Activated T-cell treated with anti-CD3 and anti-CD28 coated beads, Interleukin-2, amount 50 U/mL, for 4 hours (primary cell): ENCODE data around the gene ABHD15. TPM values are rescaled to one million over a fixed set of nuclear protein-coding genes. Genes with fewer than 3 reads are reported as not detected.
A peak's percentile ranks its signal among the peaks of the same experiment; 100 is the strongest.

ENCODE experiments used
- ATAC-seq, 2 donors: fragments of 200-7000 bp; cut with Tn5 transposase; one replicate each; pipeline ENCODE4 v1.10.0; 2021
- DNase-seq: peaks from one replicate; pipeline ENCODE4 v3.0.0-alpha.2; 2020
- H3K27me3 Mint-ChIP-seq: one replicate; pipeline ENCODE4 v1.8.0; 2021; ENCODE audit warnings: low read depth, mixed read lengths
- H3K36me3 Mint-ChIP-seq: one replicate; pipeline ENCODE4 v1.8.0; 2022; ENCODE audit warnings: mixed read lengths; ENCODE audit not compliant: insufficient read depth
- H3K4me1 Mint-ChIP-seq: one replicate; pipeline ENCODE4 v1.8.0; 2021; ENCODE audit warnings: low read depth, mixed read lengths
- H3K4me3 Mint-ChIP-seq: one replicate; pipeline ENCODE4 v1.8.0; 2021; ENCODE audit warnings: mild to moderate bottlenecking, moderate library complexity, mixed read lengths
- H3K9me3 Mint-ChIP-seq: one replicate; pipeline ENCODE4 v1.8.0; 2021; ENCODE audit warnings: mixed read lengths
- total RNA-seq, 3 donors: library from RNA; stranded (reverse); gene quantifications; one replicate each; pipeline ENCODE4 v1.2.1, GENCODE V29; 2021

Gene ABHD15
- total RNA-seq, 3 donors from 2014 or later: 7.6 to 10.6 (median 9.9) TPM

DNA sequence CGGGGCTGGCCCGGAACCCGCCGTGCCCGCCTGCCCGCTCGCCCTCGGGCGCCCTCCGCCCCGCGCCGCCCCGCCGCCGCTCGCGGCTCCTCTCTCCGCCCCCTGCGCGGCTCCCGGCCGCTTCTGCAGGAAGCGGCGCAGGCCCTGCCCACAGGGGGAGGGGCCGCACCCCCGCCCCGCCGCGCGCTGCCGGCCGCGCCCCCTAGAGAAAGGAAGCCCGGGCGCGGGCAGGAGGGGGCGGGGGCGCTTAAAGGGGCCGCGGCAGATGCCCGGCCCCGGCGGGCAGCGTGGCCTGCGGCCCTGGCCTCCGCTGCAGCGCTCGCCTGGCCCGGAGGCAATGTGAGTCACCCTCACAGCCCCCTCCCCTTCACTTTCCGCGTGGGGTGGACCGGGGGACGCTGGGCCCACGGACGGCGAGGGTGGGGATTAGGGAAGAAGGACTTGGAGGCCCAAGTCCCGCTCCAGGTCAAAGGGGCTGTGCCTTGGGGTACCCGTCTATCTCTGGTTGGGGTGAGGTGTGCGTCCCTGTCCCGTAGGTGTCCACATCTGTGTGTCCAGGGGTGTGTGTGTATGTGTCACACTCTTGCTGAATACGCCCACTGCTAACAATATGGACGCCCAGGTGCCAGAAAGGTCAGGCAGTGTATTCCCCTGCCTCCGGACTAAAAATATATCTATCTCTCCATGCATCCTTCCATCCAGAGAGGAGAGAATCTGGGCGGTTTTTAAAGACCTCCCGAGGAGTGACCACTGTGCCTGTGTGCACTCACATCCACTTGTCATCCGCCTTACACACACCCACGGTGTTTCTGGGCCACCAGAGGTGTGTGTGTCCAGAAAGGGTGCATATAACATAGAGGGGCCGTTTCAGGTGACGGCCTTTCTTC, 22.9 kb upstream of the ABHD15 start, which contains the start of gene GIT1:
Gene GIT1, minus strand, starts transcription at position 125 of the 887 bp plus-strand sequence. CDS start 270 bp downstream, outside the sequence.
- ATAC-seq: peak; percentile 80 to 81
- peaks cover 61% of the 10 kb centered on the region for H3K4me1 Mint-ChIP-seq
- no peaks in the 10 kb centered on the region for H3K9me3 Mint-ChIP-seq
- no peaks in the 10 kb centered on the region for H3K27me3 Mint-ChIP-seq
- peak; percentile 80 for DNase-seq
- H3K36me3 Mint-ChIP-seq: no peaks in the 10 kb centered on the region
- peak within 1 kb of the TSS; percentile 95 for H3K4me3 Mint-ChIP-seq

DNA sequence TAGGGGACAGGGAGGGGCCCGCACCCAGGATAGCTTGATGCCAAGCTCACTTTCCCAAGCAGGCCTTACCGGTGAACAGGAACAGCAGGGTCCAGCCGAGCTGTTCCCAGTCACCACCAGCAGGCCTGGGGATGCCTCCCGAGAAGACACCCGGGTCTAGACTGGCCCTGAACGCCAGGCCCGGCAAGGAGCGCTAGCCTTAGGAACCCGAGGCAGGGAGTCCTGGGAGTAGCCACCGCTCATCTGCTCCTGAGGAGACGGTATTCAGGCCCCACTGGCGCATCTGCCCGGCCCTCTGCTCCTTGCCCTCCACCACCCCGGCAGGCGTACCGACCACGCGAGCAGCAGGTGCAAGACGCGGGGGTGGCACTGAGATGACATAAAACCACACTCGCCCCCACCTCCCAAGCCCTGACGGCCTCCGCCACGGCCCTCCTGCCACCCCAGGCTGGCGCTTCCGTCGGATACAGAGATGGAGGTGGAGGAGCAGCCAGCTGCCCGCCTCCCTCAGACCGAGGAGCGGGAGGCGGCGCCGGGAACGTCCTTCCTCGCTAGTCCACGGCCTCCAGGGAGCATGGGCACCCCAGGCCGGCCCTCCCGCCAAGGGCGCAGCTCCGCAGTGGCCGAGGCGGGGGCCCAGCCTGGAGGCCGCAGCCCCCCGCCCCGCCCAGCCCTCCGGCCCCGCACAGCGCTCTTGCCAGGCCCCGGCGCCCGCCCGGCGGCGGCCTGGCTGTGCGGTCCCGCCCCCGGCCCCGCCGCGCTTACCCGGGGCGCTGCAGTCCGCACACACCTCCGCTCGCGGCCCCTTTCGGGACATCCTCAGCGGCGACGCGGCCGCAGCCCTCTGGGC, 21.9 kb upstream of the ABHD15 start:
- Mint-ChIP-seq H3K36me3 (no peaks in the 10 kb centered on the region), H3K27me3 (no peaks in the 10 kb centered on the region)
- peak; percentile 66 for DNase-seq

DNA sequence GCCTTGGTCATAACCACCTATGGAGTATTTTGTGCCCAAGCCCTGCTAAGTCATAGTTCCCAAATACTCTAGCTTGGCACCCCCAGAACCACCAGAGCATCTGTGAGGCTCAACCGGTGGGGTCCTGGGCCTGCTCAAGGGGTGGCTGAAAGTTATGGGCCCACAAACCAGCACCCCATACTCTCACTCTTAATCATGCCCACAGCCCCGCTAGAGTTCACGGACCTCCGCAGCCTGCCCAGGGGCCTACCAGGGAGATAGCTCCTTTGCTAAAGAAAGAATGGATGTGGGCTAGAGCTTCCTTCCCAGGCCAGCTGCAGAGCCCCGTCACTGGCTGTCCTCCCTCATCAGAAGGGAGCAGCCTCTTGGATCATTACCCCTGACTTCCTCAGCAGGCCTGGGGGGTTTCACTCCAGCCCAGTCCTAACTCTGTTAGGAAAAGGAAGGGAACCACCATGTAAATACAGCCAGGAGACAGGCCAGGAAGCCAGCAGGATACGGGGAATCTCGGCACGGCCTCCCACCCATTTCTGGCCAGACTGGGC, 21.3 kb upstream of the ABHD15 start:
- Mint-ChIP-seq H3K4me1 (peaks cover 62% of the 10 kb centered on the region), H3K9me3 (no peaks in the 10 kb centered on the region), H3K36me3 (no peaks in the 10 kb centered on the region), H3K4me3 (peak overlapping the region; percentile 95), H3K27me3 (no peaks in the 10 kb centered on the region)
- ATAC-seq (no peak), DNase-seq (no peak)

More for the DNA sequence above, 21.9 kb upstream of the ABHD15 start:
- Mint-ChIP-seq H3K4me3 (peak overlapping the region; percentile 95), H3K9me3 (no peaks in the 10 kb centered on the region), H3K4me1 (peaks cover 62% of the 10 kb centered on the region)
- ATAC-seq: peak; percentile 28 to 32

DNA sequence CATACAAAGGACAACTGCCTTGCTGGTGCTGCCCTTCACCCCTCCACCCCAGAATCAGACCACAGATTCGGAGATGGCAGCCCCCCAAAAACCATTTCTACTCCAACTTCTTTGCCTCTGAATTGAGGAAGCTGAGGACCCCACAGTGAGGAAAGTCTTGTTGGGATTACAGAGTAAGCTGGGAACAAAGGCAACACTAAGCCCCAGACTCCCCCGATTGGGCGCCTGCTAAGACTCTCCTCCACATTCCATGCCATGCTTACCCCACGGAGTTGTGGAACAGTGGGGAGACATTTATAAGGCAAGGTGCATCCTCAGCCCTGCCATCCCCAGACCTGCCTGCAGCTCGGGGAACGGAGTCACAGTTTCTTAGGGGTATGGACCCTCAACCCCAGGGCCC, 20.8 kb upstream of the ABHD15 start:
- Mint-ChIP-seq H3K4me1 (peaks cover 61% of the 10 kb centered on the region), H3K9me3 (no peaks in the 10 kb centered on the region), H3K27me3 (no peaks in the 10 kb centered on the region), H3K36me3 (no peaks in the 10 kb centered on the region), H3K4me3 (peak overlapping the region; percentile 95)
- DNase-seq (no peak), ATAC-seq (no peak)

DNA sequence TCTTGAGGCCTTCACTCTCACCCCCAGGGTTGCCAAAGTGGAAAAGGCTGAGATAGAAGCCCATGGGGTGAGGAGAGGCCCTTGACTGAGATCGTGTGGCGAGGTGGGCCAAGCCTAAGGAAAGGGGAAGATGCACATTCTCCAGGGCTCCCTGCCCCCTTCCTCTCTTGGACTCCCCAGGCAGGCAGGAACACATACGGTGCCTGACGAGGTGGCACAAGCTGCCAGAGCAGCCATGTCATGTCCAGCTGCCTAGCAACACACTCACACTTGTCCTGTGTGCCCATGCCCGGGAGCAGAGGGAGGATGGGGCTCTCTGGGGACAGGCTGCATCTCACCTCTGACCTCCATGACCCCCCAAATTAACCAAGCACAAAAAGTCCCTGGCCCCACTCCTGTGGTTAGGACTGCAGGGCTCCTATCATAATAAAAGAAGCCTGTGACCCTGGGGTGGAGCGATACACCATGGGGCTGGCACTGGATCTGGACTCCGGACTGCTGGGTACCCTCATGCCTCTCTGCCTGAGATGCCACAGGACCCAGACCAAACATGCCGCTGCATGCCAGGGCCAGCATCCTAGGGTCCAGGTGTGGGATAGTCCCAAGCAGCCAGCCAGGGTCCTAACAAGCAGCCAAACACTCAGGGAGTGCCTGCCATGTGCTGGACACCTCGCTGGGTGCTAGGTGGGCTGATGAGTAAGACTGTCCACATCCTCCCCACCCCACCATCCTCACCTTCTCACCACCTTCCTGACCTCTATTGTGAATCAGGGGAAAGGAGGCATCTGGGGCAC, 20.0 kb upstream of the ABHD15 start:
- ATAC-seq (no peak), DNase-seq (no peak)
- Mint-ChIP-seq H3K36me3 (peaks cover 4% of the 10 kb centered on the region), H3K27me3 (no peaks in the 10 kb centered on the region), H3K9me3 (no peaks in the 10 kb centered on the region), H3K4me1 (peaks cover 54% of the 10 kb centered on the region), H3K4me3 (peak overlapping the region; percentile 95)

DNA sequence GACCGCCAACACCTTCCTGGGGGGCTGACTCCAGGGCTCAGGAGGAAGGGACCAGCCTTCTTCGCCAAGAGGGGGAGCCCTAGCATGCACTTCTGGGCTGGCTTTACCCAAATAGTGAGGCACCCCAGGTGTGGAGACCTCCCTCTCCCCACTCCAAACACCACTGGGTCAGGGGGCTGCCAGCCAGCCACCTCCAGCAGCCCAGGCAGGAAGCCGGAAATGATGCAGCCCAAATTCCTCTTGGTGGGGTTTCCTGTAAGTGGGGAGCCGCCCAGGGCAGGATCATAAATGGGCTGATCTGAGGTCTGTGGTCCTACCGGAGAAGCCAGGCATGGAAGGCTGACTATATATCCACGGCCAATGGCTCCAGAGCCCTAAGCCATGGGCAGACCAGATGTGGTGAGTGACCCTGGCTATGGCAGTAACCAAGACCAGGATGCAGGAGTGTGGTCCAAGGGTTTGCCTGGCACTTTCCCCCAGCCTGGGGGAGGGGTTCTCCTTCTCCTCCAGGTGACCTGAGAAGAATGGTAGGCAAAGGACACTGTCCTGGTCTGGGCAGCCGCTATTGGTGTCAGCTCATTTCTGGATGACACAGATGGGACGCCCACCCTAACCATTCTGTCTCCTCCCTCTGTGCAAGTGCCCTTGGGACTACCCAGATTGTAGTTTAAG, 18.4 kb upstream of the ABHD15 start:
- Mint-ChIP-seq H3K36me3 (peaks cover 9% of the 10 kb centered on the region), H3K4me3 (peak overlapping the region; percentile 29), H3K9me3 (no peaks in the 10 kb centered on the region), H3K4me1 (peaks cover 41% of the 10 kb centered on the region), H3K27me3 (no peaks in the 10 kb centered on the region)
- DNase-seq (peak; percentile 36), ATAC-seq (no peak)

DNA sequence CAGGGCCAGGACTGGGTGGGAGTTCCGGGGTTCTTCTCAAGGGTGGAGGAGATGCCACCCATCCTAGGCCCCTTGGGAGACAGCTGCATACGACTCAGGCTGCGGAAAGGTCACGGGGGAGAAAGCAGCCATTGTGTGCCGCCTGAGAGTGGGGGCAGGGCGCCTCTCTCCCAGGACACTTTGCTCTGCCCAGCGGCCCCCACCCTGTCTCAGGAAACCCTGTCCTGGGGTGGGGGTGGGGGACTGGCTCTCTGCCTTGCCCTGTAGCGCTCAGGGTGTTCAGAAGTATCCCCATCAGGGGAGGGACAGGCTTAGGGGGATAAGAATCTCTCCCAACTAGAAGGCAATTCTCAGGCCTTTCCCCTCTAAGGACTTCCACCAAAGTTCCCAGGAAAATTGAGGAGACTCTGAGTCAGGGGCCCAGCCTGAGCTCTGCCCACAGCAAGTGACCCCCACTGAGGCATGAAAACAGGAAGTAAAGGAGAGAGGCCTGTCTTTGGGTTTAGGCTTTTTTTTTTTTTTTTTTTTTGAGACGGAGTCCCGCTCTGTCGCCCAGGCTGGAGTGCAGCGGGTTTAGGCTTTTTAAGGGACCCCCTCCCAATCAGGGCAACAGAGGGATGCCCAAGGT, 17.7 kb upstream of the ABHD15 start:
- peaks cover 14% of the 10 kb centered on the region for H3K36me3 Mint-ChIP-seq
- H3K4me1 Mint-ChIP-seq: peaks cover 36% of the 10 kb centered on the region
- no peak for ATAC-seq

DNA sequence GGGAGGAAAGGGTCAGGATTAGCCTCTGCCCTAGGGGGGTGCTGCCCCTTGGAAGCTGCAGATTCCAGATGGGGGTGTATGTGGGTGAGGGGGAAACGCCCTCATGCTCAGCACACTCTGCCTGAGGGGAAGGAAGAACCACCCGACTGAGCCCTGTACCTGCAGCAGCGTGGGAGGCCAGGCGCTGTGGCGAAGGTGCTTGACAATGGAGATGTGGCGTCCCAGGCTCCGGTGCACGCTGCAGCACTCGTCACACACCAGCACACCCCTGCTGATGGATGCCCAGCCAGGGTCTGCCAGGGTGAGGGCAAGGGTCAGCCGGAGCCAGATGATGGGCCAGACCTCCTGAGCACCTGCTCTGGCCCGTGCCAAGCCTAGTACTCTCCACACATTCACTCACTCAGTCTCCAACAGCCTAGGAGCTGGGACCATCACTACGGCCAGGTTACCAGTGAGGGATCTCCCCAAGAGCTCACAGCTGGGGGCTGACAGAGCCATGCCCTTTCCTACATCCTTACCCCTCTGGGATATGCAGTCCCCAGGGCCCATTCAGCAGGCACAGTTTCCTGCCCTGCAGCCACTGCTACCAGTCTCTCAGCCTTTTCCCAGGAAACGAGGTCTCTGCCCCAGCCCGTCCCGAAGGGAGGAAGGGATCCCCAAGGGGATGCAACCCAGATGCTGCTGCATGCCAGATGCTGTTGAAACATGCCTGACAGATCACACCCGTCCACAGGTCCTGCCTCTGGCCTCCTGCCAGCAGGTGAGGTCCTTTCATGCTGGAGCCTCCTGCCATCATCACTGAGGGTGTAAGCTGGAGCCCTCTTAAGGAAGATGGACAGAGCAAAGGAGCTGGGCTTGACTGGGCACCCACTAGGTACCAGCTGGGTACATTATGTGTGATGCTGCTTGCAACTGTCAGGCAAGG, 16.7 kb upstream of the ABHD15 start:
- H3K4me3 Mint-ChIP-seq: no peak overlapping the region
- DNase-seq (no peak), ATAC-seq (no peak)
- peaks cover 16% of the 10 kb centered on the region for H3K36me3 Mint-ChIP-seq
- H3K27me3 Mint-ChIP-seq: no peaks in the 10 kb centered on the region
- no peaks in the 10 kb centered on the region for H3K9me3 Mint-ChIP-seq
- H3K4me1 Mint-ChIP-seq: peaks cover 36% of the 10 kb centered on the region

More for the DNA sequence above, 17.7 kb upstream of the ABHD15 start:
- Mint-ChIP-seq H3K4me3 (no peak overlapping the region), H3K9me3 (no peaks in the 10 kb centered on the region), H3K27me3 (no peaks in the 10 kb centered on the region)
- no peak for DNase-seq

DNA sequence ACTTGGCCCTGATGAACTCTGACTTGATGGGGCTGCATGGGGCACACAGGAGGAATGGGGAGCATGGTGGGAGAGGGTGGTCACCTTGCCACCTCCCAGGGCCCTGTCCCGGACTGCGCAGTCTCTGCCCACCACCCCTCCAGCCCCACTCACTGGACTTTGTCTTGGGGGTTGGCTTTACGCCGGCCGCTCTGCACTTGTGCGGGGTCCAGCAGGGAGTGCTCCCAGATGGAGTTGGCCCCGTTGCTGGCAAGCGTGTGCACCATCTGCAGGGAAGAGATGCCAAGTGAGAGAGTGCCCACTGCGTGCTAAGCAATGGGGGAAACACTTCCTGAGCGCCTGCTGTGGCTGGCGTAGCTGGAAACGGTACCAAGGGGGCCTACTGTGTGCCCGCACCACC, 15.9 kb upstream of the ABHD15 start:
- ATAC-seq (no peak), DNase-seq (no peak)
- no peak overlapping the region for H3K4me3 Mint-ChIP-seq
- H3K36me3 Mint-ChIP-seq: peaks cover 20% of the 10 kb centered on the region
- H3K27me3 Mint-ChIP-seq: no peaks in the 10 kb centered on the region
- peaks cover 31% of the 10 kb centered on the region for H3K4me1 Mint-ChIP-seq
- no peaks in the 10 kb centered on the region for H3K9me3 Mint-ChIP-seq

DNA sequence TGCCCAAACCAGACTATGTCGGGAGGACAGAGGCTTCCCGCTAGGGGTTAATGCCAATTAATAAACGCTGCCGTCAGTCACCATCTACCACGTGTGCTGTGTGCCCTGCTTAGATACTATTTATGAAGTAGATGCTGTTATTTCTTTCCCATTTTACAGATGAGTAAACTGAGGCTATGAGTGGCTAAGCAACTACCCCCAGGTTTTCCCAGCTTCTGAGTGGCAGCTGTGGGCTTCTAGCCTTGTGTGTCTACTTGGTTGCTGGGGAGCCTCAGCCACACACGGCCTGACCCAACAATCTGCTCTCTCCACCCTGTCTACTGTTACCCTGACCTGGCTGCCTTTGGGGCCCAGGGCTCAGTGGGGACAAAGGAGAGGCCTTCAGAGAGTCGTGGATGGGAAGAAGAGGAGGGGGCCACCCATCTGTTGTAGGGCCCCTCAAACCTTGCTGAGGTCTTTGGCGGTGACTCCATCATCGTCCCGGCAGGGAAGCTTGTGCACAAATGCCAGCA, 15.5 kb upstream of the ABHD15 start:
- Mint-ChIP-seq H3K36me3 (peaks cover 20% of the 10 kb centered on the region), H3K27me3 (no peaks in the 10 kb centered on the region), H3K4me1 (peaks cover 27% of the 10 kb centered on the region), H3K9me3 (no peaks in the 10 kb centered on the region), H3K4me3 (no peak overlapping the region)
- no peak for DNase-seq
- ATAC-seq: no peak

DNA sequence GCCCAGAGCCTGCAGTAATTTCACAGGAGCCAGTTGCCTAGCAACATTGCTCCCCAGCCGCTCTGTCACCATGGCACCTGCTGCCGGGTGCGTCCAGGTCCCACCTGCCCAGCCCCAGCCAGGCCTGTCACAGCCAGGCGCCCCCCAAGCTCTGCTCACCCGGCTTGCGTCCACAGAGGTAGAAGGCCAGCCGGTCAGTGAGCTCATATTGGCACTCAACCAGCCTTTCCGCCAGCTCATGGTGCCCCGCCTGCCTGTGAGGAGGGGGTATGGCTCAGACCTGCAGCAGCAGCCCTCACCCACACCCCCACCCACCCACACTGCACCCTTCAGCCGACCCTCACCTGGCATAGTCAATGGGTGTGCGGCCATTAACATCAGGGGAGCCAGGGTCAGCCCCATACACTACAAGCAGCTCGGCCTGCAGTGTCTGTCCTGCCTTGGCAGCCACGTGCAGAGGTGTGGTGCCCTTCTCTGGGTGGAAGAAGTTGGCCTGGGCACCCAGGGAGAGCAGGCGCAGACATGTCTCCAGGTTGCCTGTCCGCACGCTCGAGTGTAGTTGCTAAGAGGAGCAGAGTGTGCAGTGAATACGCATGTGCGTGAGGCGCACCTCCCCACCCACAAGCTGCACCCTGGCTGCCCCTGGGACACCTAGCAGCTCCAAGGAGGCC, 14.9 kb upstream of the ABHD15 start:
- ATAC-seq: no peak
- Mint-ChIP-seq H3K27me3 (no peaks in the 10 kb centered on the region), H3K36me3 (peaks cover 20% of the 10 kb centered on the region), H3K4me1 (peaks cover 22% of the 10 kb centered on the region), H3K9me3 (no peaks in the 10 kb centered on the region), H3K4me3 (no peak overlapping the region)
- DNase-seq: peak; percentile 4
